ENCODE results near the gene SMYD3.
"Not testable (repeated sequence)": the region's sequence is repeated elsewhere in the genome, so short reads cannot be mapped to it uniquely, and the experiment has no call there.

SMYD3 gene

GRCh38 chr1:245730801-245731200 lies 776.3 kb downstream of the SMYD3 start:
- no peak for DNase-seq

DNA sequence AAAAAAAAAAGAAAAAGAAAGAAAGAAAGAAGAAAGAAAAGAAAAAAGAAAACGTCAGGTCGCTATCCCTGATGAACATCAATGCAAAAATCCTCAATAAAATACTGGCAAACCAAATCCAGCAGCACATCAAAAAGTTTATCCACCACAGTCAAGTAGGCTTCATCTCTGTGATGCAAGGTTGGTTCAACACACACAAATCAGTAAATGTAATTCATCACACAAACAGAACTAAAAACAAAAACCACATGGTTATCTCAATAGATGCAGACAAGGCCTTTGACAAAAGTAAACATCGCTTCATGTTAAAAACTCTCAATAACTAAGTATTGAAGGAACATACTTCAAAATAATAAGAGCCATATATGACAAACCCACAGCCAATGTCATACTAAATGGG lies 779.0 kb downstream of the SMYD3 start:
- DNase-seq = not testable (repeated sequence)

GRCh38 chr1:245721488-245721887 lies 785.6 kb downstream of the SMYD3 start:
- no peak for DNase-seq

DNA sequence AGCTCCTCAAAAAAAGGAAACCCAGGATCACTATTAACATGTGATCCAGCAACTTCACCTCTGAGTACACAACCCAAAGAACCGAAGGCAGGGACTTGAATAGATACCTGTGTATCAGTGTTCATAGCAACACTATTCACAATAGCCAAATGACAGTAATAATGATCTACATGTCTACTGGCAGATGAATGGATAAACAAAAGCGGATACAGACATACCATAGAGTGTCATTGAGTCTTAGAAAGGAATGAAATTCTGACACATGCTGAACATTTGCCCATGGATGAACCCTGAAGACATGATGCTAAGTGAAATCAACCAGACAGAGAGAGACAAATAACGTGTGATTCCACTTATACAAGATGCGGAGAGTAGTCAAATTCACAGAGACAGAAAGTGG lies 788.1 kb downstream of the SMYD3 start:
- DNase-seq = no peak

DNA sequence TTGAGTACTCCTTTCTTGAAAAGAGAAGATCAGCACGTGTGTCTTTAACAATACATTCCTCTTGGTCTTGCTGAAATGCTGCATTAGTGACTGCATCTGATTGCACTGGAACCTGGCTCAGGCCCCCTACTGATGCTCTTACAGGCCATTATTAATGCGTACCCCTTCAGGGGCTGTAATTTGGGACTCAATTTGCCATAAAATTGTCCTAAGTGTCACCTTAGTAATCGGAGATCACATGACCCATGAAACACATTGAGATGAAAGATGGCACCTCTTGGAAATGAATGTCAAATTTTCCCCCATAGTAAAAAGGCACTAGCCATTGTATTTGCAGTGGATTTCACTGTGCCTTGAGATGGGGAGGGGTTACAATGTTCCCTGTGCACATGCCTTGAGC lies 789.0 kb downstream of the SMYD3 start:
- DNase-seq = no peak

GRCh38 chr1:245717611-245718010 lies 789.5 kb downstream of the SMYD3 start:
- no peak for DNase-seq

DNA sequence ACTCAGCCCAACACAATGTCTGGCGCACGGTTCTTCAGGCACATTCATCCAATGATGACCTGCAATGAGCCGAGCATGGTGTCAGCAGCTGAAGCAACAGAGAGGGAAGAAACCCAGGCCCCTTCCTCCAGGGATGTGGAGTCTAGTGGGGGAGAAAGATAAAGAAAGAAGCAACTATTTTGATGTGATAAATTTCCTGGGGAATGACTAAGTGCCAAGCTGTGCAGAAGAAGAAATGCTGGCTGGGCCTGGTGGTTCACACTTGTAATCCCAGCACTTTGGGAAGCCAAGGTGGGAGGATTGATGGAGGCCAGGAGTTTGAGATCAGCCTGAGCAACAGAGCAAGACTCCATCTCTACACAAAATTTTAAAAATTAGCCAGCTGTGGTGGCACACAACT lies 790.5 kb downstream of the SMYD3 start:
- no peak for DNase-seq

DNA sequence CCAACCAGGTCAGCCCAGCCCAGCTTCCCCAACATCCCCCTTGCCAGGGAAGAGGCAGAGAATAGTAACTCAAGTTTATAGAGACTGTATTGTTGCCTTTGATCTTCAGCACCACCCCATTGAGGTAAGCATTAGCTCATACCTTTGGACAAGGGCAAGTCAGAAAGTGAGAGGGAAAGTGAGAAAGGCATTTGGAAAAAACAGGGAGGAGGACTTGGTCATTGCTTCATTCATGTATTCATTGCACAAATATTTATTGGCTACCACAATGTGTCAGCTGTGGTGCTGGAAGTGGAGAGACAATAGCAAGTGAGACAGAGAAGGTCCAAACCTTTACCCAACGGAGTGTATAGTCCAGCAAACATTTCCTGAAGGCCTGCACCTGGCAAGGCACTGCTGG lies 791.1 kb downstream of the SMYD3 start:
- DNase-seq = no peak

GRCh38 chr1:245715291-245715701 lies 791.8 kb downstream of the SMYD3 start:
- DNase-seq = peak; percentile 3

DNA sequence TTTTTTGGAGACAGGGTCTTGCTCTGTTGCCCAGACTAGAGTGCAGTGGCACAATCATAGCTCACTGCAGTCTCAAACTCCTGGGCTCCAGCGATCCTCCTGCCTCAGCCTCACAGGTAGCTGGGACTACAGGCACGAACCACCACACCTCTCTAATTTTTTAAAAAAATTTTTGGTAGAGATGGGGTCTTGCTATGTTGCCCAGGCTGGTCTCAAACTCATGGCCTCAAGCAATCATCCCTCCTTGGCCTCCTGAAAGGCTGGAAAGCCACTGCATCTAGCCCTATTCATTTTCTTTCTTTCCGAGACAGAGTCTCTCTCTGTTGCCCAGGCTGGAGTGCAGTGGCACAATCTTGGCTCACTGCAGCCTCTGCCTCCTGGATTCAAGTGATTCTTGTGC lies 793.1 kb downstream of the SMYD3 start:
- DNase-seq = not testable (repeated sequence)

GRCh38 chr1:245710961-245711903 lies 795.8 kb downstream of the SMYD3 start:
- DNase-seq = no peak

GRCh38 chr1:245707941-245708340 lies 799.1 kb downstream of the SMYD3 start:
- no peak for DNase-seq

GRCh38 chr1:245704765-245705164 lies 802.3 kb downstream of the SMYD3 start:
- DNase-seq = no peak

GRCh38 chr1:245704341-245704740 lies 802.7 kb downstream of the SMYD3 start:
- no peak for DNase-seq

GRCh38 chr1:245702346-245702745 lies 804.7 kb downstream of the SMYD3 start:
- DNase-seq = no peak

GRCh38 chr1:245701631-245702030 lies 805.4 kb downstream of the SMYD3 start:
- DNase-seq = no peak

GRCh38 chr1:245700631-245701030 lies 806.4 kb downstream of the SMYD3 start:
- no peak for DNase-seq

All from DMS79 treated with DMSO at 0.1 percent for 48 hours (cell line).